Karpas-422 (cell line): ENCODE measurements around the gene SPHK1. TPM values are rescaled to one million over a fixed set of nuclear protein-coding genes. Genes with fewer than 3 reads are reported as not detected.
A peak's percentile ranks its signal among the peaks of the same experiment; 100 is the strongest.

Experiments used
- DNase-seq: peaks from one replicate; pipeline ENCODE4 v3.0.0-alpha.2; 2015
- H2AFZ ChIP-seq: fragments of 200-600 bp; sonication (generic); 2 replicates; pipeline ENCODE4 v1.6.1; 2014; ENCODE audit warnings: antibody characterized with exemption, low read length, mixed read lengths
- H3K27ac ChIP-seq: fragments of 200-600 bp; sonication (generic); 2 replicates; pipeline ENCODE4 v1.5.1; 2014; ENCODE audit warnings: mild to moderate bottlenecking, low read length, moderate library complexity
- H3K27me3 ChIP-seq: fragments of 200-600 bp; sonication (generic); 2 replicates; pipeline ENCODE4 v1.6.1; 2014; ENCODE audit warnings: low read length, mixed read lengths
- H3K36me3 ChIP-seq: fragments of 200-600 bp; sonication (generic); 2 replicates; pipeline ENCODE4 v1.6.1; 2014; ENCODE audit warnings: low read length, mixed read lengths; ENCODE audit not compliant: insufficient read depth
- H3K4me1 ChIP-seq: fragments of 200-600 bp; sonication (generic); 2 replicates; pipeline ENCODE4 v1.6.1; 2014; ENCODE audit warnings: mild to moderate bottlenecking, low read length, mixed read lengths
- H3K4me2 ChIP-seq: fragments of 200-600 bp; sonication (generic); 2 replicates; pipeline ENCODE4 v1.6.1; 2014; ENCODE audit warnings: low read length, low read depth, mild to moderate bottlenecking; ENCODE audit not compliant: poor library complexity, severe bottlenecking
- H3K4me3 ChIP-seq: fragments of 200-600 bp; sonication (generic); 2 replicates; pipeline ENCODE4 v1.5.1; 2014; ENCODE audit warnings: mild to moderate bottlenecking, antibody characterized with exemption, low read length, mixed read lengths
- H3K79me2 ChIP-seq: fragments of 200-600 bp; sonication (generic); 2 replicates; pipeline ENCODE4 v1.6.1; 2014; ENCODE audit warnings: mild to moderate bottlenecking, low read length, mixed read lengths
- H3K9ac ChIP-seq: fragments of 200-600 bp; sonication (generic); 2 replicates; pipeline ENCODE4 v1.6.0; 2014; ENCODE audit warnings: low read length
- H3K9me2 ChIP-seq: fragments of 200-600 bp; sonication (generic), shearing (Covaris generic); replicated peaks from 2 replicates; pipeline ENCODE4 v1.6.0; 2014; ENCODE audit warnings: mild to moderate bottlenecking, low read length, moderate library complexity; ENCODE audit not compliant: insufficient read depth
- H3K9me3 ChIP-seq: fragments of 300-700, 200-600 bp; sonication (generic); 2 replicates; pipeline ENCODE4 v1.6.1; 2014; ENCODE audit warnings: low read length, mixed read lengths
- H4K20me1 ChIP-seq: fragments of 200-600 bp; sonication (generic); 2 replicates; pipeline ENCODE4 v1.6.1; 2014; ENCODE audit warnings: mild to moderate bottlenecking, antibody characterized with exemption, low read length, low read depth; ENCODE audit not compliant: insufficient read depth
- total RNA-seq: library from RNA; depleted of rRNA; stranded (reverse); fragments of >200 nt; shearing (Covaris generic); gene quantifications from 2 replicates; pipeline ENCODE4 v1.2.3, GENCODE V29; 2014; ENCODE audit warnings: low replicate concordance

SPHK1 gene
- total RNA-seq, 1 experiment from 2014 or later: 0.67 TPM

GRCh38 chr17:76367642-76368041 is 16.8 kb upstream of the SPHK1 start:
- Histone ChIP-seq H3K27ac (no peak overlapping the region), H3K4me1 (peaks cover 15% of the 10 kb centered on the region), H3K4me3 (no peak overlapping the region), H4K20me1 (no peaks in the 10 kb centered on the region), H3K36me3 (no peaks in the 10 kb centered on the region), H2AFZ (no peak overlapping the region), H3K4me2 (no peak overlapping the region), H3K9ac (no peak overlapping the region), H3K9me3 (no peaks in the 10 kb centered on the region), H3K27me3 (no peaks in the 10 kb centered on the region), H3K9me2 (no peaks in the 10 kb centered on the region), H3K79me2 (no peaks in the 10 kb centered on the region)
- no peak for DNase-seq

- Histone ChIP-seq H3K4me2 (no peak overlapping the region), H3K9me3 (no peaks in the 10 kb centered on the region), H3K27me3 (no peaks in the 10 kb centered on the region), H2AFZ (no peak overlapping the region), H3K4me1 (peaks cover 10% of the 10 kb centered on the region), H3K9me2 (no peaks in the 10 kb centered on the region), H3K4me3 (no peak overlapping the region), H3K79me2 (no peaks in the 10 kb centered on the region), H3K36me3 (no peaks in the 10 kb centered on the region), H3K9ac (no peak overlapping the region), H3K27ac (no peak overlapping the region), H4K20me1 (no peaks in the 10 kb centered on the region)
- DNase-seq: no peak
Observed at GRCh38 chr17:76368545-76368944, 15.9 kb upstream of the SPHK1 start.

- Histone ChIP-seq H3K9me3 (no peaks in the 10 kb centered on the region), H3K36me3 (no peaks in the 10 kb centered on the region), H3K4me2 (no peak overlapping the region), H3K27ac (no peak overlapping the region), H3K4me3 (no peak overlapping the region), H3K4me1 (peaks cover 10% of the 10 kb centered on the region), H4K20me1 (no peaks in the 10 kb centered on the region), H2AFZ (no peak overlapping the region), H3K9me2 (no peaks in the 10 kb centered on the region), H3K79me2 (no peaks in the 10 kb centered on the region), H3K9ac (no peak overlapping the region), H3K27me3 (no peaks in the 10 kb centered on the region)
- no peak for DNase-seq
Observed at GRCh38 chr17:76369379-76369778, 15.0 kb upstream of the SPHK1 start.

GRCh38 chr17:76369804-76370203 is 14.6 kb upstream of the SPHK1 start:
- H3K9me2 ChIP-seq: no peaks in the 10 kb centered on the region
- H3K4me2 ChIP-seq: no peak overlapping the region
- peaks cover 10% of the 10 kb centered on the region for H3K4me1 ChIP-seq
- H3K79me2 ChIP-seq: no peaks in the 10 kb centered on the region
- H3K27ac ChIP-seq: no peak overlapping the region
- no peaks in the 10 kb centered on the region for H3K27me3 ChIP-seq
- H4K20me1 ChIP-seq: no peaks in the 10 kb centered on the region
- no peak overlapping the region for H3K9ac ChIP-seq
- DNase-seq: peak; percentile 38
- no peak overlapping the region for H3K4me3 ChIP-seq
- H3K36me3 ChIP-seq: no peaks in the 10 kb centered on the region
- no peak overlapping the region for H2AFZ ChIP-seq
- H3K9me3 ChIP-seq: no peaks in the 10 kb centered on the region

- no peaks in the 10 kb centered on the region for H3K27me3 ChIP-seq
- no peak overlapping the region for H3K4me3 ChIP-seq
- no peaks in the 10 kb centered on the region for H3K9me2 ChIP-seq
- no peaks in the 10 kb centered on the region for H3K9me3 ChIP-seq
- peak; percentile 68 for DNase-seq
- H2AFZ ChIP-seq: no peak overlapping the region
- H3K27ac ChIP-seq: no peak overlapping the region
- H3K4me1 ChIP-seq: peaks cover 7% of the 10 kb centered on the region
- no peaks in the 10 kb centered on the region for H3K36me3 ChIP-seq
- H3K4me2 ChIP-seq: no peak overlapping the region
- no peak overlapping the region for H3K9ac ChIP-seq
- H3K79me2 ChIP-seq: no peaks in the 10 kb centered on the region
- H4K20me1 ChIP-seq: no peaks in the 10 kb centered on the region
Observed at GRCh38 chr17:76370261-76370993, 14.0 kb upstream of the SPHK1 start.

- Histone ChIP-seq H3K9me2 (no peaks in the 10 kb centered on the region), H3K4me2 (no peak overlapping the region), H3K4me1 (0 out of 2 replicates have a peak, but pooled peaks cover 2% of the 10 kb centered on the region), H3K79me2 (no peaks in the 10 kb centered on the region), H3K27me3 (no peaks in the 10 kb centered on the region), H3K27ac (no peak overlapping the region), H3K9ac (no peak overlapping the region), H3K4me3 (no peak overlapping the region), H4K20me1 (no peaks in the 10 kb centered on the region), H3K36me3 (no peaks in the 10 kb centered on the region), H2AFZ (no peak overlapping the region), H3K9me3 (no peaks in the 10 kb centered on the region)
- peak; percentile 37 for DNase-seq
Observed at GRCh38 chr17:76371656-76372628, 12.5 kb upstream of the SPHK1 start.

GRCh38 chr17:76376318-76377133 is 7.9 kb upstream of the SPHK1 start:
- Histone ChIP-seq H3K9me2 (no peaks in the 10 kb centered on the region), H3K36me3 (no peaks in the 10 kb centered on the region), H3K4me3 (no peak overlapping the region), H3K27ac (no peak overlapping the region), H3K9ac (no peak overlapping the region), H2AFZ (no peak overlapping the region), H3K79me2 (no peaks in the 10 kb centered on the region), H3K27me3 (no peaks in the 10 kb centered on the region), H3K4me2 (no peak overlapping the region), H3K4me1 (no peaks in the 10 kb centered on the region), H4K20me1 (no peaks in the 10 kb centered on the region), H3K9me3 (no peaks in the 10 kb centered on the region)
- peak; percentile 31 for DNase-seq
